Stimulated activated CD4-positive, alpha-beta T cell treated with anti-CD3 and anti-CD28 coated beads, Interleukin-2, amount 100 ng/mL, for 4 hours (primary cell): Measurements from ENCODE around the gene PDK4.
"Not testable (repeated sequence)": the region's sequence is repeated elsewhere in the genome, so short reads cannot be mapped to it uniquely, and the experiment has no call there.

Experiments
- DNase-seq: peaks from one replicate; pipeline ENCODE4 v3.0.0-alpha.2; 2020; ENCODE audit warnings: low read depth

PDK4 gene

GRCh38 chr7:95604811-95605210 is 8.5 kb upstream of the PDK4 start:
- DNase-seq: not testable (repeated sequence)

- DNase-seq: not testable (repeated sequence)
Measured at GRCh38 chr7:95604397-95604796, 8.1 kb upstream of the PDK4 start.

- DNase-seq: no peak
Measured at GRCh38 chr7:95602421-95602820, 6.1 kb upstream of the PDK4 start.

- no peak for DNase-seq
Measured at GRCh38 chr7:95601316-95601715, 5.0 kb upstream of the PDK4 start.

GRCh38 chr7:95599069-95599468 is 2.8 kb upstream of the PDK4 start:
- no peak for DNase-seq

GRCh38 chr7:95598511-95598910 is 2.2 kb upstream of the PDK4 start:
- DNase-seq: no peak

- no peak for DNase-seq
Measured at GRCh38 chr7:95595746-95596197, 544 bp downstream of the PDK4 start.

- no peak for DNase-seq
Measured at GRCh38 chr7:95594185-95594584, 2.1 kb downstream of the PDK4 start.

DNA sequence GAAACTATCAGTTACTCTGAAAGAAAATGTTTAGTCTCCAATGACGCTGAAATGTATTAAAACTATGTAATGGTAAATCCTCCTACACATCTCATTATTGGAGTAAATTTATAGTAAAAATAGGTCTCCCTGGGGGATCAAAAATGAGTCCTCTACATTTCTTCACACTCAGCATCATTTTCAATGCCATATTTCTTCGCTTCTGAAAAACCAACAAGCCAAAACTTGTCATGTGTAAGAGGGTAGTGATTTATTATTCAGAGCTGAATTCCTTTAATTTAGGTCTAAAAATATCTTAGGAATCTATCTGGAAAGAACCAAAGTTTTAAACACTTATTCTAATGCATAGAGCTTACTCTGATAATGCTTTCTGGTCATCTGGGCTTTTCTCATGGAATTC is 3.0 kb downstream of the PDK4 start:
- no peak for DNase-seq

- no peak for DNase-seq
Measured at GRCh38 chr7:95592570-95592969, 3.7 kb downstream of the PDK4 start.

- DNase-seq: no peak
Measured at GRCh38 chr7:95590387-95591248, 5.7 kb downstream of the PDK4 start.

- DNase-seq: no peak
Measured at GRCh38 chr7:95589766-95590165, 6.5 kb downstream of the PDK4 start.

- no peak for DNase-seq
Measured at GRCh38 chr7:95589031-95589430, 7.3 kb downstream of the PDK4 start.

DNA sequence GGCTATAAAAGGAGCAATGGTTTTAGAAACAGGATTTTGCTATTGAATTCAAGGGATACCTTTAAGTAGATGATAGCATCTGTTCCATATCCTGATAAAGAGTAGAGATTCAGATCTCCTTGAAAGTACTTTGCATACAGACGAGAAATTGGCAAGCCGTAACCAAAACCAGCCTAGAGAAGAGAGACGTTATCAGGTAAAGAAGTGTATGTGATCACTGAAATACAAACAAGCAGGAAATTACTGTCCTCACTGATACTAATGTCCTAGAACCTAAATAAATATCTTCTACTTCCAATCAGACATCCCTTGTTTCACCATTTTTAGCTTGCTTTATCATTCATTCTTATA is 9.4 kb downstream of the PDK4 start:
- DNase-seq: no peak

- DNase-seq: no peak
Measured at GRCh38 chr7:95585426-95585789, 10.9 kb downstream of the PDK4 start.

DNA sequence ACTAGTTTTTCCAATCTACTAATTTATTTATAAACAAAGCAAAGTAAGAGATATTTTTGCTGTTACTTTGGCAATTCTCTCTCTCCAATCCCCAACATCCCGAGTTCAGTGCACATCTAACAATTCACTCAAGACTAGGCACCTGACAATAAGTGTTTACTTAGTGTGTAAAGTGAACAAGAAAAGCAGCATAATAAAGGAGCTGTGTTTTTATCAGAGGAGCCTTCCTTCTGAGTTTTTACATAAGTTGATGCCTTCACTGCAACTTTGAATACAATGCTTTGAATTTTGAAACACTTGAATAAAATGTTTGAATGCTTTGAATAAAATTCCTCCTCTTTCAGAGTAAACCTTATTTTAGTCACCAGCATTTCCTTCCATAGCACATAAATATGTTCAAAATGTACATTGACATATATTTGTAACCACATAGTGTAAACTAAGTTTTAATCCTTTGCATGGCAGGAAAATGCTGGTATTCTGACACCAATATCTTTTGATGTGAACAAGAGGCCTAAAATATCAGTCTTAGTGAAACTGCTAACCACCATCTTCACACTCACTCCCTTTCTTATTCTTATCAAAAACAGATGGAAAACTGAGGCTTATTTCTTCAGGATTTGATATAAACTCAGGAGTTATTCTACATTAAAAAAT is 11.4 kb downstream of the PDK4 start:
- no peak for DNase-seq

DNA sequence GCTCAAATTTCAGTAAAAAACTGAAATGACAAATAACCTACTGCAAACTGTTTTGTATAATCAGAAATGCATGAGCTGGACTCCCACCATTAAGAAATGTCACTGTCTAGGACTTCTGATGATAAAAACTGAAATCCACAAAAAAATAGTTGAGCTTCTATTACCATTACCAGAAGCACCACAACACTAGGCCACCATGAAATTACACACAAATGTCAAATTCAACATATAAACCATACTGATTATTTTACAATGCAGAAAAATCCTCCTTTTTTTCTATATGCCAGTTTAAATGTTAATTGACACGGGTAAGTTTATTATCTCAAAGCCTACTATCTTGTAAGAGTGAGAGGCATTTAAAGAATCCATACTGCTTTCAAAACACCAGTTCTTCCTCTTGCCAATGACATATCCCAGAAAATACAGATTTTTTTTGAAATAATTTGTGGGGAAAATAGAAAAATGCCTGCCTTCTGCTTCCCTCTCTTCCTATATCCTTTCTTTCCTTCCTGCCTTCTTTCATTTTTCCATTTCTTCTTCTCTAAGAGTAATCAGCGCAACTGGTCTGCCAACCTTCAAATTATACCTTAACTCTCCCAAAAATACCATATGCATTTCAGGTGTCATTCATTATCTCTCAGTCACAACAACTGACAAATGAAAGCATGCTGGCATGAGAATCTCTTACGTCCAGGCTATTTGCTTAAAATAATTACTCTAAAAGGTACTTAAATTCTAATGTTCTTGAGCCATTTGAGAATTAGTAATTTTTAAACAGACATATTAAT is 12.3 kb downstream of the PDK4 start:
- no peak for DNase-seq

GRCh38 chr7:95582578-95583293 is 13.6 kb downstream of the PDK4 start:
- no peak for DNase-seq

- no peak for DNase-seq
Measured at GRCh38 chr7:95581467-95581866, 14.8 kb downstream of the PDK4 start.

GRCh38 chr7:95579318-95579717 is 17.0 kb downstream of the PDK4 start:
- DNase-seq: no peak

- DNase-seq: no peak
Measured at GRCh38 chr7:95578299-95578855, 17.9 kb downstream of the PDK4 start.

- no peak for DNase-seq
Measured at GRCh38 chr7:95577137-95577536, 19.2 kb downstream of the PDK4 start.
